IMR-90 (cell line): ENCODE measurements around the gene INTS6L. TPM values are rescaled to one million over a fixed set of nuclear protein-coding genes. Genes with fewer than 3 reads are reported as not detected.

ENCODE experiments used
- ATAC-seq: fragments of 200-7000 bp; cut with Tn5 transposase; 2 replicates; pipeline ENCODE4 v1.9.1; 2020; ENCODE audit warnings: low read depth, mild to moderate bottlenecking, moderate library complexity
- BruUV-seq: library from RNA; stranded (reverse); fragments of 400-500 nt; replicated peaks from 2 replicates; lab custom pipeline; 2021; lab: Mats Ljungman, UMichigan
- CTCF ChIA-PET: fragments of 300-600 bp; formaldehyde crosslinking; extraction: SDS; loops from one replicate; lab custom pipeline; 2021; ENCODE audit warnings: antibody characterized with exemption; lab: Yijun Ruan, JAX
- POLR2A ChIA-PET: fragments of 300-600 bp; sonication (Branson Sonifier 250); formaldehyde crosslinking; loops from one replicate; lab custom pipeline; 2022; ENCODE audit warnings: antibody characterized with exemption; ENCODE audit not compliant: unreplicated experiment; lab: Charles Lee
- DNase-seq: peaks from one replicate; pipeline ENCODE4 v3.0.0; 2013
- H2AFZ ChIP-seq: replicated peaks from 2 replicates; pipeline ENCODE3; 2013; ENCODE audit warnings: low read length, mild to moderate bottlenecking; ENCODE audit not compliant: poor library complexity
- H2AK5ac ChIP-seq: 2 replicates; pipeline ENCODE4 v1.6.1; 2013; ENCODE audit warnings: low read depth, low read length, inconsistent platforms
- H2AK9ac ChIP-seq: replicated peaks from 2 replicates; pipeline ENCODE3; 2013; ENCODE audit warnings: mild to moderate bottlenecking, low read depth, low read length, moderate library complexity; ENCODE audit not compliant: poor library complexity
- H2BK120ac ChIP-seq: 2 replicates; pipeline ENCODE4 v1.6.1; 2013; ENCODE audit warnings: low read depth, low read length, inconsistent platforms
- H2BK15ac ChIP-seq: 3 replicates; pipeline ENCODE4 v1.6.1; 2013; ENCODE audit warnings: low read depth, low read length, inconsistent platforms
- H2BK20ac ChIP-seq: 2 replicates; pipeline ENCODE4 v1.6.1; 2013; ENCODE audit warnings: low read depth, mild to moderate bottlenecking, inconsistent platforms, low read length, moderate library complexity
- H2BK5ac ChIP-seq: 2 replicates; pipeline ENCODE4 v1.6.1; 2013; ENCODE audit warnings: mild to moderate bottlenecking, low read depth, low read length, inconsistent platforms; ENCODE audit not compliant: poor library complexity, severe bottlenecking
- H3K14ac ChIP-seq: replicated peaks from 2 replicates; pipeline ENCODE4 v1.6.1; 2013; ENCODE audit warnings: low read depth, low read length, inconsistent platforms
- H3K18ac ChIP-seq: 2 replicates; pipeline ENCODE4 v1.6.1; 2013; ENCODE audit warnings: low read depth, low read length, control low read depth
- H3K23ac ChIP-seq: 2 replicates; pipeline ENCODE4 v1.6.1; 2013; ENCODE audit warnings: low read depth, low read length, inconsistent platforms
- H3K27ac ChIP-seq: 2 replicates; pipeline ENCODE4 v1.5.1; 2013; ENCODE audit warnings: mild to moderate bottlenecking, control low read depth, low read length; ENCODE audit not compliant: insufficient read depth
- H3K27me3 ChIP-seq: 2 replicates; pipeline ENCODE4 v1.6.1; 2013; ENCODE audit warnings: low read length; ENCODE audit not compliant: control insufficient read depth, insufficient read depth
- H3K36me3 ChIP-seq: 2 replicates; pipeline ENCODE4 v1.6.1; 2013; ENCODE audit warnings: low read length, mixed read lengths; ENCODE audit not compliant: control insufficient read depth, insufficient read depth
- H3K4ac ChIP-seq: 2 replicates; pipeline ENCODE4 v1.6.1; 2013; ENCODE audit warnings: low read depth, low read length, inconsistent platforms
- H3K4me1 ChIP-seq: 2 replicates; pipeline ENCODE4 v1.6.1; 2013; ENCODE audit warnings: low read length, mixed read lengths; ENCODE audit not compliant: control insufficient read depth, insufficient read depth
- H3K4me2 ChIP-seq: 2 replicates; pipeline ENCODE4 v1.6.1; 2013; ENCODE audit warnings: low read depth, mild to moderate bottlenecking, control low read depth, low read length, moderate library complexity
- H3K4me3 ChIP-seq: 2 replicates; pipeline ENCODE4 v1.5.1; 2013; ENCODE audit warnings: low read depth, mild to moderate bottlenecking, control low read depth, low read length, moderate library complexity; ENCODE audit not compliant: insufficient read depth
- H3K56ac ChIP-seq: 2 replicates; pipeline ENCODE4 v1.6.1; 2013; ENCODE audit warnings: low read length, inconsistent platforms; ENCODE audit not compliant: insufficient read depth; ENCODE audit errors: extremely low read depth
- H3K79me1 ChIP-seq, 2 experiments: 2 replicates each; pipeline ENCODE4 v1.6.1; 2013; ENCODE audit warnings: low read length in 2 of 2, inconsistent platforms in 1 of 2, low read depth in 1 of 2
- H3K9ac ChIP-seq: 2 replicates; pipeline ENCODE4 v1.6.1; 2013; ENCODE audit warnings: low read depth, low read length, control low read depth
- H3K9me1 ChIP-seq: 2 replicates; pipeline ENCODE4 v1.6.1; 2013; ENCODE audit warnings: low read length, inconsistent platforms; ENCODE audit not compliant: insufficient read depth
- H3K9me3 ChIP-seq: 2 replicates; pipeline ENCODE4 v1.6.1; 2013; ENCODE audit warnings: low read length; ENCODE audit not compliant: control insufficient read depth, insufficient read depth
- H4K20me1 ChIP-seq: 2 replicates; pipeline ENCODE4 v1.6.1; 2013; ENCODE audit warnings: low read length, inconsistent platforms; ENCODE audit not compliant: insufficient read depth
- H4K5ac ChIP-seq: 2 replicates; pipeline ENCODE4 v1.6.1; 2013; ENCODE audit warnings: mild to moderate bottlenecking, low read depth, low read length, control low read depth
- H4K8ac ChIP-seq, 2 experiments: 2 replicates each; pipeline ENCODE4 v1.6.1; 2013; ENCODE audit warnings: low read depth in 2 of 2, low read length in 2 of 2, control low read depth in 1 of 2, inconsistent platforms in 1 of 2
- H4K91ac ChIP-seq: 2 replicates; pipeline ENCODE4 v1.6.1; 2013; ENCODE audit warnings: low read depth, low read length, inconsistent platforms; ENCODE audit not compliant: insufficient read depth
- BHLHE40 ChIP-seq: fragments of 150-350 bp; IDR thresholded peaks from 2 replicates; pipeline ENCODE4 v1.6.1; 2016; ENCODE audit warnings: mild to moderate bottlenecking, low read depth, low read length
- CEBPB ChIP-seq: IDR thresholded peaks from 2 replicates; pipeline ENCODE4 v1.6.1; 2012; ENCODE audit warnings: low read depth, low read length, improper control_type of control experiment
- CHD1 ChIP-seq: IDR thresholded peaks from 2 replicates; pipeline ENCODE4 v1.6.1; 2012; ENCODE audit warnings: low read depth, low read length, improper control_type of control experiment
- CTCF ChIP-seq: conservative IDR thresholded peaks from 2 replicates; pipeline ENCODE4 v1.5.1; 2012; ENCODE audit warnings: mild to moderate bottlenecking, low read depth, low read length, improper control_type of control experiment
- ELK1 ChIP-seq: fragments of 150-350 bp; IDR thresholded peaks from 2 replicates; pipeline ENCODE4 v1.6.1; 2016; ENCODE audit warnings: low read depth, mild to moderate bottlenecking, low read length, moderate library complexity, borderline replicate concordance
- FOS ChIP-seq: fragments of 150-350 bp; IDR thresholded peaks from 2 replicates; pipeline ENCODE4 v1.6.1; 2016; ENCODE audit warnings: low read depth, low read length
- MAFK ChIP-seq: IDR thresholded peaks from 2 replicates; pipeline ENCODE4 v1.6.1; 2012; ENCODE audit warnings: low read depth, low read length, improper control_type of control experiment
- MAZ ChIP-seq: IDR thresholded peaks from 2 replicates; pipeline ENCODE4 v1.6.1; 2012; ENCODE audit warnings: low read depth, mild to moderate bottlenecking, low read length, improper control_type of control experiment, moderate library complexity, borderline replicate concordance
- MXI1 ChIP-seq: IDR thresholded peaks from 2 replicates; pipeline ENCODE4 v1.6.1; 2012; ENCODE audit warnings: low read depth, mild to moderate bottlenecking, low read length, moderate library complexity, borderline replicate concordance
- NFE2L2 ChIP-seq: fragments of 150-350 bp; IDR thresholded peaks from 2 replicates; pipeline ENCODE4 v1.6.1; 2016; ENCODE audit warnings: low read depth, mild to moderate bottlenecking, low read length
- POLR2A ChIP-seq: IDR thresholded peaks from 2 replicates; pipeline ENCODE4 v1.6.1; 2012; ENCODE audit warnings: mild to moderate bottlenecking, low read depth, low read length
- RAD21 ChIP-seq: IDR thresholded peaks from 2 replicates; pipeline ENCODE4 v1.6.1; 2012; ENCODE audit warnings: low read length, improper control_type of control experiment
- RCOR1 ChIP-seq: IDR thresholded peaks from 2 replicates; pipeline ENCODE4 v1.6.1; 2012; ENCODE audit warnings: mild to moderate bottlenecking, low read length, improper control_type of control experiment; ENCODE audit not compliant: insufficient replicate concordance
- RFX5 ChIP-seq: IDR thresholded peaks from 2 replicates; pipeline ENCODE4 v1.8.0; 2012; ENCODE audit warnings: low read depth, mild to moderate bottlenecking, low read length, moderate library complexity
- SMC3 ChIP-seq: fragments of 150-350 bp; IDR thresholded peaks from 2 replicates; pipeline ENCODE4 v1.6.1; 2016; ENCODE audit warnings: low read depth, mild to moderate bottlenecking, antibody characterized with exemption, low read length, moderate library complexity
- USF2 ChIP-seq: fragments of 150-350 bp; IDR thresholded peaks from 2 replicates; pipeline ENCODE4 v1.6.1; 2017; ENCODE audit warnings: mild to moderate bottlenecking, antibody characterized with exemption, low read length, low read depth
- WGBS, 2 experiments: methylation state at CpG; one replicate each; pipeline versions ENCODE4 v1.1.5 to v1.1.7; 2013; ENCODE audit warnings: missing lambda C conversion rate in 2 of 2; ENCODE audit not compliant: insufficient read length in 1 of 2; ENCODE audit errors: extremely low coverage in 2 of 2; 5-methylcytosine and 5-hydroxymethylcytosine counted together
- dilution Hi-C: fragments of 300-500 bp; cut with HindIII; formaldehyde crosslinking; loops from one replicate; pipeline ENCODE4 v1.14.3; 2018; ENCODE audit warnings: low sequenced_read_pairs; ENCODE audit not compliant: unreplicated experiment
- in situ Hi-C: fragments of 300-500 bp; cut with MboI; formaldehyde crosslinking; loops from 3 replicates; pipeline ENCODE4 v1.14.3; 2019; ENCODE audit warnings: low sequenced_read_pairs, inconsistent platforms, mixed read lengths
- intact Hi-C: fragments of 100-400 bp; cut with micrococcal nuclease; formaldehyde crosslinking; loops from 2 replicates; pipeline ENCODE4 v1.10.0; 2022
- polyA plus RNA-seq, 3 experiments: library from polyadenylated mRNA; depleted of rRNA; stranded (reverse); fragments of >200 nt; gene quantifications; 2 replicates each; pipeline ENCODE4 v1.2.3, GENCODE V29; 2012; ENCODE audit warnings: low replicate concordance in 1 of 3
- total RNA-seq: library from RNA; depleted of rRNA; stranded (reverse); fragments of >200 nt; gene quantifications from 2 replicates; pipeline ENCODE4 v1.2.3, GENCODE V29; 2012

The INTS6L gene
- total and polyA plus RNA-seq, 2 of the 4 experiments (the other 2 are of a cell fraction) = 2.7 to 5.1 TPM

GRCh38 chrX:135484641-135485289 lies 35.7 kb upstream of the INTS6L start:
- Histone ChIP-seq H3K4me1 (no peaks in the 10 kb centered on the region), H3K36me3 (no peaks in the 10 kb centered on the region), H2BK120ac (no peak overlapping the region)

More at GRCh38 chrX:135484641-135485289, 35.7 kb upstream of the INTS6L start:
- no peaks in the 10 kb centered on the region; the same call in 1 of the 2 replicates for H3K27me3 ChIP-seq
- H3K56ac ChIP-seq = no peak overlapping the region
- H3K4me2 ChIP-seq = no peak overlapping the region
- no peak overlapping the region for H3K27ac ChIP-seq
- ATAC-seq = peak; percentile 71
- H3K4ac ChIP-seq = no peak overlapping the region
- dilution Hi-C loops = no loop called here
- WGBS, 2 experiments = no CpG with 5 or more reads among the region's 3 CpGs
- no peak overlapping the region for H2BK20ac ChIP-seq
- intact Hi-C loops = loop anchor here (1.0 to 5.0 kb wide), 3 partner anchors 38 to 112 kb away; partner anchors contain the start of gene INTS6L
- H2AK5ac ChIP-seq = no peak overlapping the region
- H3K4me3 ChIP-seq = no peak overlapping the region
- H3K9ac ChIP-seq = no peak overlapping the region
- CTCF ChIA-PET = interaction anchor here (0.7 to 1.0 kb wide), 5 partner anchors 9 to 111 kb away, joined by 3 to 4 read pairs (median 4); no protein-coding TSS in a partner anchor
- no peak for TF ChIP-seq BHLHE40
- no peak for TF ChIP-seq FOS
- no peak for TF ChIP-seq RCOR1
- TF ChIP-seq ELK1 = no peak
- no peak for TF ChIP-seq CHD1
- no peak for TF ChIP-seq MAFK
- no peak for TF ChIP-seq MXI1
- no peak for TF ChIP-seq MAZ
- TF ChIP-seq RAD21 = peak; percentile 79
- TF ChIP-seq SMC3 = peak; percentile 73
- no peak for TF ChIP-seq USF2
- TF ChIP-seq CEBPB = no peak
- TF ChIP-seq POLR2A = no peak
- TF ChIP-seq RFX5 = no peak
- TF ChIP-seq CTCF = peak; percentile 71
- TF ChIP-seq NFE2L2 = no peak
- H2AFZ ChIP-seq = no peak overlapping the region
- no peak overlapping the region for H3K14ac ChIP-seq
- in situ Hi-C loops = no loop called here
- DNase-seq = peak; percentile 57
- POLR2A ChIA-PET = no interaction called here
- H3K9me3 ChIP-seq = no peaks in the 10 kb centered on the region
- no peak overlapping the region for H3K23ac ChIP-seq
- no peak overlapping the region for H4K5ac ChIP-seq
- H3K18ac ChIP-seq = no peak overlapping the region
- no peak overlapping the region for H2BK15ac ChIP-seq
- no TSS peak for BruUV-seq
- H3K79me1 ChIP-seq = no peaks in the 10 kb centered on the region
- no peaks in the 10 kb centered on the region for H3K9me1 ChIP-seq
- H4K8ac ChIP-seq = no peak overlapping the region
- H2AK9ac ChIP-seq = no peak overlapping the region
- H2BK5ac ChIP-seq = no peak overlapping the region
- no peak overlapping the region for H4K91ac ChIP-seq
- H4K20me1 ChIP-seq = no peaks in the 10 kb centered on the region
